ENCODE data around the gene PRRG2. TPM values are rescaled to one million over a fixed set of nuclear protein-coding genes. Genes with fewer than 3 reads are reported as not detected.

PRRG2 gene
- total and polyA plus RNA-seq, 7 donors, result 0.24 to 16.0 (median 0.89) TPM

GRCh38 chr19:49544154-49544553 is 37.0 kb upstream of the PRRG2 start:
- peaks cover 5% of the 10 kb centered on the region for H3K4me1 ChIP-seq
- ATAC-seq (no peak), DNase-seq (no peak)
- TF ChIP-seq CTCF (IDR thresholded peaks at IDR 0.05), result no peak
- H3K27me3 ChIP-seq (ENCODE audit: insufficient read depth in 3 of 3, low read length in 2 of 3), result no peaks in the 10 kb centered on the region
- no peaks in the 10 kb centered on the region for H3K9me3 ChIP-seq
- 76 to 84% (median 78%) methylated on average over 5 of the region's 5 CpGs for WGBS, 3 donors
- intact Hi-C loops (cut with DNase I), result no loop called here
- peaks cover 0 to under 1% of the 10 kb centered on the region in 2 donors for H3K36me3 ChIP-seq (ENCODE audit: insufficient read depth in 1 of 2, low read depth in 1 of 2)
- no peak overlapping the region for H3K27ac ChIP-seq
- H3K4me3 ChIP-seq, result no peak overlapping the region

GRCh38 chr19:49546825-49547565 is 34.1 kb upstream of the PRRG2 start:
- ATAC-seq (peak; percentile 81 to 95 (median 86)), DNase-seq (no peak)
- Histone ChIP-seq H3K9me3 (no peaks in the 10 kb centered on the region), H3K4me3 (peak overlapping the region; percentile 35), H3K27ac (no peak overlapping the region), H3K27me3 (ENCODE audit: insufficient read depth in 3 of 3, low read length in 2 of 3) (no peaks in the 10 kb centered on the region), H3K4me1 (peaks cover 5% of the 10 kb centered on the region), H3K36me3 (ENCODE audit: insufficient read depth in 1 of 2, low read depth in 1 of 2) (peaks cover 0 to 8% of the 10 kb centered on the region in 2 donors)
- intact Hi-C loops (cut with DNase I), result loop anchor here (1.0 to 2.0 kb wide), 3 partner anchors 23 to 44 kb away; no protein-coding TSS in a partner anchor
- WGBS, 3 donors, result 8 to 9% (median 9%) methylated on average over 9 of the region's 9 CpGs
- TF ChIP-seq CTCF (IDR thresholded peaks at IDR 0.05), result peak; percentile 85

- H3K27me3 ChIP-seq (ENCODE audit: insufficient read depth in 3 of 3, low read length in 2 of 3), result no peaks in the 10 kb centered on the region
These were observed 32.1 kb upstream of the PRRG2 start for GRCh38 chr19:49549045-49549444.

GRCh38 chr19:49551531-49551930 is 29.6 kb upstream of the PRRG2 start:
- H3K4me3 ChIP-seq, result no peak overlapping the region
- ATAC-seq, result no peak
- H3K27me3 ChIP-seq (ENCODE audit: insufficient read depth in 3 of 3, low read length in 2 of 3), result no peaks in the 10 kb centered on the region
- WGBS, 3 donors, result 92 to 96% (median 92%) methylated on average over 7 of the region's 7 CpGs
- no peak overlapping the region for H3K27ac ChIP-seq
- intact Hi-C loops (cut with DNase I), result no loop called here
- DNase-seq, result no peak
- H3K9me3 ChIP-seq, result no peaks in the 10 kb centered on the region
- peaks cover 4% of the 10 kb centered on the region for H3K4me1 ChIP-seq
- no peak for TF ChIP-seq CTCF (IDR thresholded peaks at IDR 0.05)
- peaks cover 4 to 36% of the 10 kb centered on the region in 2 donors for H3K36me3 ChIP-seq (ENCODE audit: insufficient read depth in 1 of 2, low read depth in 1 of 2)

More at GRCh38 chr19:49549045-49549444, 32.1 kb upstream of the PRRG2 start:
- no peak for TF ChIP-seq CTCF (IDR thresholded peaks at IDR 0.05)
- Histone ChIP-seq H3K9me3 (no peaks in the 10 kb centered on the region), H3K4me3 (no peak overlapping the region), H3K4me1 (peaks cover 5% of the 10 kb centered on the region), H3K36me3 (ENCODE audit: insufficient read depth in 1 of 2, low read depth in 1 of 2) (peaks cover 0 to 17% of the 10 kb centered on the region in 2 donors), H3K27ac (no peak overlapping the region)
- 70 to 82% (median 73%) methylated on average over 13 of the region's 13 CpGs for WGBS, 3 donors
- ATAC-seq (no peak), DNase-seq (no peak)
- intact Hi-C loops (cut with DNase I), result no loop called here
